Fibroblast of gingiva (primary cell): ENCODE results near the gene RNF214.

Experiments
- DNase-seq: peaks from one replicate; pipeline ENCODE4 v3.0.0-alpha.2; 2011; ENCODE audit warnings: low read depth

RNF214 gene

GRCh38 chr11:117282956-117283355, 50.5 kb downstream of the RNF214 start:
- no peak for DNase-seq

GRCh38 chr11:117284053-117284452, 51.6 kb downstream of the RNF214 start:
- DNase-seq: no peak

- no peak for DNase-seq
Measured at GRCh38 chr11:117286588-117286987, 54.1 kb downstream of the RNF214 start.

GRCh38 chr11:117287668-117288067, 55.2 kb downstream of the RNF214 start:
- no peak for DNase-seq

- DNase-seq: no peak
Measured at GRCh38 chr11:117289795-117290194, 57.3 kb downstream of the RNF214 start.

- DNase-seq: no peak
Measured at GRCh38 chr11:117290809-117291396, 58.4 kb downstream of the RNF214 start, which contains the start of gene BACE1-AS. Gene BACE1-AS (plus strand): TSS chr11:117291346.

- DNase-seq: no peak
Measured at GRCh38 chr11:117292616-117293015, 60.1 kb downstream of the RNF214 start.

- no peak for DNase-seq
Measured at GRCh38 chr11:117295438-117296137, 63.1 kb downstream of the RNF214 start.

GRCh38 chr11:117296881-117297280, 64.4 kb downstream of the RNF214 start:
- DNase-seq: no peak

GRCh38 chr11:117298195-117298594, 65.7 kb downstream of the RNF214 start:
- DNase-seq: no peak

GRCh38 chr11:117299351-117300282, 67.1 kb downstream of the RNF214 start:
- DNase-seq: no peak

GRCh38 chr11:117300283-117300663, 67.8 kb downstream of the RNF214 start:
- peak; percentile 6 for DNase-seq

GRCh38 chr11:117300773-117301172, 68.3 kb downstream of the RNF214 start:
- DNase-seq: no peak

- DNase-seq: no peak
Measured at GRCh38 chr11:117302228-117302627, 69.8 kb downstream of the RNF214 start.

GRCh38 chr11:117303101-117303500, 70.6 kb downstream of the RNF214 start:
- DNase-seq: no peak

GRCh38 chr11:117303646-117304315, 71.3 kb downstream of the RNF214 start:
- DNase-seq: no peak

GRCh38 chr11:117305145-117305544, 72.7 kb downstream of the RNF214 start:
- DNase-seq: no peak

- DNase-seq: no peak
Measured at GRCh38 chr11:117309310-117309709, 76.8 kb downstream of the RNF214 start.

GRCh38 chr11:117313091-117313490, 80.6 kb downstream of the RNF214 start:
- DNase-seq: no peak

- no peak for DNase-seq
Measured at GRCh38 chr11:117313828-117314768, 81.6 kb downstream of the RNF214 start.

GRCh38 chr11:117314840-117315239, 82.4 kb downstream of the RNF214 start:
- no peak for DNase-seq
